Panc1 (cell line): ENCODE data around the gene EYA2.

Source experiments
- POLR2AphosphoS5 ChIP-seq: IDR thresholded peaks from 2 replicates; pipeline ENCODE4 v1.6.1; 2012; ENCODE audit warnings: mild to moderate bottlenecking, low read depth, low read length, moderate library complexity
- SIN3A ChIP-seq: IDR thresholded peaks from 2 replicates; pipeline ENCODE4 v1.6.1; 2012; ENCODE audit warnings: low read depth, mild to moderate bottlenecking, low read length, moderate library complexity, borderline replicate concordance; ENCODE audit not compliant: insufficient read depth
- TCF7L2 ChIP-seq: IDR thresholded peaks from 2 replicates; pipeline ENCODE4 v1.6.1; 2011; ENCODE audit warnings: mild to moderate bottlenecking, low read depth, low read length, inconsistent platforms
- TF ChIP-seq, protein P1 (sequence below), 2 experiments: IDR thresholded peaks; 2 replicates each; pipeline ENCODE4 v1.6.1; 2011 to 2012; ENCODE audit warnings: low read depth in 2 of 2, control low read depth in 1 of 2, low read length in 1 of 2, mild to moderate bottlenecking in 1 of 2, moderate library complexity in 1 of 2; ENCODE audit not compliant: insufficient read depth in 1 of 2
- TF ChIP-seq, protein P2 (sequence below): fragments of 450-650 bp; IDR thresholded peaks from 2 replicates; pipeline ENCODE4 v1.5.1; 2017; ENCODE audit warnings: mild to moderate bottlenecking

DNA sequence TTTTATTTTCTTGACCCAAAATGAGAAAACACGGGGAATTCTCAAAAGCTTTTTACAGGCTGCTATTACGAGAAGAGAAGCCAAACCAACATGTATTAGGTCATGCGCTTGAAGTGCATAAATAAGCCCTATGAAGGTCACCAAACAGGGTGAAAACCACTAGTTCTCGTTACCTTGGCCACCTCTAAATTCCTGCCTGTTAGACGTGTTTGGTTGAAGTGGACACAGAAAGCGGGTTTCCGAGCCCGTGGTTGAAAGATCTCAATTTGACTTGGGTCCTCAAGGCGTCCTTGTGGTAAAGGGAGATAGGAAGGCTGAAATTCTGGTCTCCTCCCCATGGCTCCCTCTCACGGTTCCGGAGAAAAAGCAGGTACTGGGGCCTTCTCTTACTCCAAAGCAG, 6.2 kb downstream of the EYA2 start:
- TF ChIP-seq, protein P1, sequence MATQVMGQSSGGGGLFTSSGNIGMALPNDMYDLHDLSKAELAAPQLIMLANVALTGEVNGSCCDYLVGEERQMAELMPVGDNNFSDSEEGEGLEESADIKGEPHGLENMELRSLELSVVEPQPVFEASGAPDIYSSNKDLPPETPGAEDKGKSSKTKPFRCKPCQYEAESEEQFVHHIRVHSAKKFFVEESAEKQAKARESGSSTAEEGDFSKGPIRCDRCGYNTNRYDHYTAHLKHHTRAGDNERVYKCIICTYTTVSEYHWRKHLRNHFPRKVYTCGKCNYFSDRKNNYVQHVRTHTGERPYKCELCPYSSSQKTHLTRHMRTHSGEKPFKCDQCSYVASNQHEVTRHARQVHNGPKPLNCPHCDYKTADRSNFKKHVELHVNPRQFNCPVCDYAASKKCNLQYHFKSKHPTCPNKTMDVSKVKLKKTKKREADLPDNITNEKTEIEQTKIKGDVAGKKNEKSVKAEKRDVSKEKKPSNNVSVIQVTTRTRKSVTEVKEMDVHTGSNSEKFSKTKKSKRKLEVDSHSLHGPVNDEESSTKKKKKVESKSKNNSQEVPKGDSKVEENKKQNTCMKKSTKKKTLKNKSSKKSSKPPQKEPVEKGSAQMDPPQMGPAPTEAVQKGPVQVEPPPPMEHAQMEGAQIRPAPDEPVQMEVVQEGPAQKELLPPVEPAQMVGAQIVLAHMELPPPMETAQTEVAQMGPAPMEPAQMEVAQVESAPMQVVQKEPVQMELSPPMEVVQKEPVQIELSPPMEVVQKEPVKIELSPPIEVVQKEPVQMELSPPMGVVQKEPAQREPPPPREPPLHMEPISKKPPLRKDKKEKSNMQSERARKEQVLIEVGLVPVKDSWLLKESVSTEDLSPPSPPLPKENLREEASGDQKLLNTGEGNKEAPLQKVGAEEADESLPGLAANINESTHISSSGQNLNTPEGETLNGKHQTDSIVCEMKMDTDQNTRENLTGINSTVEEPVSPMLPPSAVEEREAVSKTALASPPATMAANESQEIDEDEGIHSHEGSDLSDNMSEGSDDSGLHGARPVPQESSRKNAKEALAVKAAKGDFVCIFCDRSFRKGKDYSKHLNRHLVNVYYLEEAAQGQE (IDR thresholded peaks at IDR 0.05; ENCODE audit: insufficient read depth in 1 of 2, low read depth in 2 of 2, low read length in 1 of 2): no peak
- TF ChIP-seq, protein P2, sequence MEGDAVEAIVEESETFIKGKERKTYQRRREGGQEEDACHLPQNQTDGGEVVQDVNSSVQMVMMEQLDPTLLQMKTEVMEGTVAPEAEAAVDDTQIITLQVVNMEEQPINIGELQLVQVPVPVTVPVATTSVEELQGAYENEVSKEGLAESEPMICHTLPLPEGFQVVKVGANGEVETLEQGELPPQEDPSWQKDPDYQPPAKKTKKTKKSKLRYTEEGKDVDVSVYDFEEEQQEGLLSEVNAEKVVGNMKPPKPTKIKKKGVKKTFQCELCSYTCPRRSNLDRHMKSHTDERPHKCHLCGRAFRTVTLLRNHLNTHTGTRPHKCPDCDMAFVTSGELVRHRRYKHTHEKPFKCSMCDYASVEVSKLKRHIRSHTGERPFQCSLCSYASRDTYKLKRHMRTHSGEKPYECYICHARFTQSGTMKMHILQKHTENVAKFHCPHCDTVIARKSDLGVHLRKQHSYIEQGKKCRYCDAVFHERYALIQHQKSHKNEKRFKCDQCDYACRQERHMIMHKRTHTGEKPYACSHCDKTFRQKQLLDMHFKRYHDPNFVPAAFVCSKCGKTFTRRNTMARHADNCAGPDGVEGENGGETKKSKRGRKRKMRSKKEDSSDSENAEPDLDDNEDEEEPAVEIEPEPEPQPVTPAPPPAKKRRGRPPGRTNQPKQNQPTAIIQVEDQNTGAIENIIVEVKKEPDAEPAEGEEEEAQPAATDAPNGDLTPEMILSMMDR: no peak
- TF ChIP-seq POLR2AphosphoS5: no peak
- TF ChIP-seq SIN3A: no peak
- TF ChIP-seq TCF7L2: no peak
